MM.1S (cell line): ENCODE data around the gene CTTN.

Experiments
- DNase-seq: peaks from one replicate; pipeline ENCODE4 v3.0.0-alpha.2; 2015
- H2AFZ ChIP-seq: fragments of 300-600 bp; sonication (generic); 2 replicates; pipeline ENCODE4 v1.6.0; 2016; ENCODE audit warnings: antibody characterized with exemption, low read length
- H3F3A ChIP-seq: fragments of 300-600 bp; sonication (generic); 2 replicates; pipeline ENCODE4 v1.6.1; 2016; ENCODE audit warnings: mild to moderate bottlenecking, antibody characterized with exemption, low read length, moderate library complexity, mixed read lengths; ENCODE audit not compliant: insufficient read depth
- H3K27ac ChIP-seq: fragments of 300-600 bp; sonication (generic); 2 replicates; pipeline ENCODE4 v1.5.1; 2016; ENCODE audit warnings: mild to moderate bottlenecking, low read length
- H3K27me3 ChIP-seq: fragments of 300-600 bp; sonication (generic); replicated peaks from 2 replicates; pipeline ENCODE4 v1.6.0; 2016; ENCODE audit warnings: low read length; ENCODE audit not compliant: insufficient read depth
- H3K36me3 ChIP-seq: fragments of 300-600 bp; sonication (generic); replicated peaks from 2 replicates; pipeline ENCODE4 v1.6.1; 2016; ENCODE audit warnings: mild to moderate bottlenecking, low read length, mixed read lengths; ENCODE audit not compliant: insufficient read depth
- H3K4me1 ChIP-seq: fragments of 300-600 bp; sonication (generic); 2 replicates; pipeline ENCODE4 v1.6.1; 2016; ENCODE audit warnings: low read length, mixed read lengths
- H3K4me2 ChIP-seq: fragments of 300-600 bp; sonication (generic); 2 replicates; pipeline ENCODE4 v1.6.0; 2016; ENCODE audit warnings: low read depth, low read length
- H3K4me3 ChIP-seq: fragments of 300-600 bp; sonication (generic); 2 replicates; pipeline ENCODE4 v1.5.1; 2016; ENCODE audit warnings: low read length, mixed read lengths
- H3K79me2 ChIP-seq: fragments of 300-600 bp; sonication (generic); 2 replicates; pipeline ENCODE4 v1.6.1; 2016; ENCODE audit warnings: mixed run types, low read length, mixed read lengths
- H3K9ac ChIP-seq: fragments of 300-600 bp; sonication (generic); 2 replicates; pipeline ENCODE4 v1.6.1; 2016; ENCODE audit warnings: low read length, mixed read lengths
- H3K9me2 ChIP-seq: fragments of 300-600 bp; sonication (generic); replicated peaks from 2 replicates; pipeline ENCODE4 v1.6.1; 2016; ENCODE audit warnings: mild to moderate bottlenecking, low read length, mixed read lengths; ENCODE audit not compliant: insufficient read depth
- H3K9me3 ChIP-seq: fragments of 300-600 bp; sonication (generic); replicated peaks from 2 replicates; pipeline ENCODE4 v1.6.1; 2016; ENCODE audit warnings: mild to moderate bottlenecking, low read length, mixed read lengths; ENCODE audit not compliant: insufficient read depth
- H4K20me1 ChIP-seq: fragments of 300-600 bp; sonication (generic); 2 replicates; pipeline ENCODE4 v1.6.1; 2016; ENCODE audit warnings: mild to moderate bottlenecking, low read length, moderate library complexity, mixed read lengths; ENCODE audit not compliant: insufficient read depth
- EZH2 ChIP-seq: fragments of 300-600 bp; sonication (generic); optimal IDR thresholded peaks from 2 replicates; pipeline ENCODE3; 2017; ENCODE audit warnings: low read depth, mild to moderate bottlenecking, antibody characterized with exemption, low read length, mixed read lengths
- EZH2phosphoT487 ChIP-seq: fragments of 300-600 bp; sonication (generic); IDR thresholded peaks from 2 replicates; pipeline ENCODE4 v1.6.1; 2018; ENCODE audit warnings: antibody characterized with exemption, low read length
- TF ChIP-seq, protein P1 (sequence below): fragments of 300-600 bp; sonication (generic); IDR thresholded peaks from 2 replicates; pipeline ENCODE4 v1.5.1; 2016; ENCODE audit warnings: antibody characterized with exemption, low read length, mixed read lengths

The CTTN gene

GRCh38 chr11:70458736-70459135 lies 60.4 kb downstream of the CTTN start:
- Histone ChIP-seq H3K9ac (no peak overlapping the region), H3K27ac (no peak overlapping the region), H3K4me2 (no peak overlapping the region), H3K9me2 (no peaks in the 10 kb centered on the region), H3F3A (no peaks in the 10 kb centered on the region), H2AFZ (no peak overlapping the region), H3K4me1 (no peaks in the 10 kb centered on the region), H3K9me3 (no peaks in the 10 kb centered on the region), H3K36me3 (no peaks in the 10 kb centered on the region), H3K79me2 (no peaks in the 10 kb centered on the region), H3K27me3 (peaks cover 88% of the 10 kb centered on the region), H3K4me3 (no peak overlapping the region), H4K20me1 (no peaks in the 10 kb centered on the region)
- DNase-seq = no peak
- no peak for TF ChIP-seq EZH2phosphoT487
- no peak for TF ChIP-seq EZH2
- TF ChIP-seq, protein P1, sequence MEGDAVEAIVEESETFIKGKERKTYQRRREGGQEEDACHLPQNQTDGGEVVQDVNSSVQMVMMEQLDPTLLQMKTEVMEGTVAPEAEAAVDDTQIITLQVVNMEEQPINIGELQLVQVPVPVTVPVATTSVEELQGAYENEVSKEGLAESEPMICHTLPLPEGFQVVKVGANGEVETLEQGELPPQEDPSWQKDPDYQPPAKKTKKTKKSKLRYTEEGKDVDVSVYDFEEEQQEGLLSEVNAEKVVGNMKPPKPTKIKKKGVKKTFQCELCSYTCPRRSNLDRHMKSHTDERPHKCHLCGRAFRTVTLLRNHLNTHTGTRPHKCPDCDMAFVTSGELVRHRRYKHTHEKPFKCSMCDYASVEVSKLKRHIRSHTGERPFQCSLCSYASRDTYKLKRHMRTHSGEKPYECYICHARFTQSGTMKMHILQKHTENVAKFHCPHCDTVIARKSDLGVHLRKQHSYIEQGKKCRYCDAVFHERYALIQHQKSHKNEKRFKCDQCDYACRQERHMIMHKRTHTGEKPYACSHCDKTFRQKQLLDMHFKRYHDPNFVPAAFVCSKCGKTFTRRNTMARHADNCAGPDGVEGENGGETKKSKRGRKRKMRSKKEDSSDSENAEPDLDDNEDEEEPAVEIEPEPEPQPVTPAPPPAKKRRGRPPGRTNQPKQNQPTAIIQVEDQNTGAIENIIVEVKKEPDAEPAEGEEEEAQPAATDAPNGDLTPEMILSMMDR = no peak

GRCh38 chr11:70460111-70460510 lies 61.8 kb downstream of the CTTN start:
- Histone ChIP-seq H3K4me1 (no peaks in the 10 kb centered on the region), H4K20me1 (no peaks in the 10 kb centered on the region), H3K36me3 (no peaks in the 10 kb centered on the region), H3K4me2 (no peak overlapping the region), H3F3A (no peaks in the 10 kb centered on the region), H3K4me3 (no peak overlapping the region), H3K27ac (no peak overlapping the region), H3K9ac (no peak overlapping the region), H3K27me3 (peaks cover 86% of the 10 kb centered on the region), H3K9me3 (no peaks in the 10 kb centered on the region), H3K79me2 (no peaks in the 10 kb centered on the region), H3K9me2 (no peaks in the 10 kb centered on the region), H2AFZ (no peak overlapping the region)
- no peak for DNase-seq
- no peak for TF ChIP-seq EZH2phosphoT487
- TF ChIP-seq, protein P1 = no peak
- TF ChIP-seq EZH2 = no peak

DNA sequence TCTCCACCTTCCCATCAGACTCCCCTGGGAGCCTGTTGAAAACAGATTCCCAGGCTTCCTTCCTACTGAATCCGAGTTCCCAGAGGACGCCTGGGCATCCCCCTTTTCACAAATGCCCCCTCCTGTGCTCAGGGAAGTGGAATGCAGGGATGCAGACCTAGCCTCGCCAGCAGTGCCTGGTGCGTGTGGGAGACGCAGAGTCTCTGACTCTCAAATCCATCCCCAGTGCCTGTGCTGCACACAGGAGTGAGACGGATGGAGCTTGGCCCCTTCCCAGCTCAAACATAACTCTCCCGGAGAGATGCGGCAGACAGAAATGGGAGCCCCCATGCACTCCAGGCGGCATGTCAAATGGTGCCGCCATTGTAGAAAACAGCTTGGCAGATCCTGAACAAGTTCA lies 62.6 kb downstream of the CTTN start:
- no peak overlapping the region for H3K4me2 ChIP-seq
- DNase-seq = no peak
- H4K20me1 ChIP-seq = no peaks in the 10 kb centered on the region
- H3K4me1 ChIP-seq = no peaks in the 10 kb centered on the region
- no peak overlapping the region for H3K27ac ChIP-seq
- H3F3A ChIP-seq = no peaks in the 10 kb centered on the region
- H3K9me3 ChIP-seq = no peaks in the 10 kb centered on the region
- H3K27me3 ChIP-seq = peaks cover 86% of the 10 kb centered on the region
- no peak overlapping the region for H2AFZ ChIP-seq
- TF ChIP-seq, protein P1 = no peak
- TF ChIP-seq EZH2 (no peak), EZH2phosphoT487 (no peak)
- no peaks in the 10 kb centered on the region for H3K9me2 ChIP-seq
- no peak overlapping the region for H3K9ac ChIP-seq
- no peak overlapping the region for H3K4me3 ChIP-seq
- no peaks in the 10 kb centered on the region for H3K36me3 ChIP-seq
- no peaks in the 10 kb centered on the region for H3K79me2 ChIP-seq
